Cardiac fibroblast (primary cell): Measurements from ENCODE around the gene TMEM39A.

Experiments used
- DNase-seq, 2 donors: peaks; one replicate each; pipeline versions ENCODE4 v3.0.0 to v3.0.0-alpha.2; 2010; ENCODE audit warnings: low read depth in 2 of 2
- H3K4me3 ChIP-seq, 2 donors: replicated peaks in 1 of 2; 1 replicate in 1 of 2; 2 replicates in 1 of 2; pipeline ENCODE4 v1.5.1; 2011; ENCODE audit warnings: low read depth in 2 of 2, low read length in 2 of 2, mild to moderate bottlenecking in 2 of 2, moderate library complexity in 1 of 2
- TF ChIP-seq, protein P1 (sequence below): IDR thresholded peaks from one replicate; pipeline ENCODE4 v1.5.1; 2011; ENCODE audit warnings: low read depth, mild to moderate bottlenecking, low read length, inconsistent platforms

TMEM39A gene, protein sequence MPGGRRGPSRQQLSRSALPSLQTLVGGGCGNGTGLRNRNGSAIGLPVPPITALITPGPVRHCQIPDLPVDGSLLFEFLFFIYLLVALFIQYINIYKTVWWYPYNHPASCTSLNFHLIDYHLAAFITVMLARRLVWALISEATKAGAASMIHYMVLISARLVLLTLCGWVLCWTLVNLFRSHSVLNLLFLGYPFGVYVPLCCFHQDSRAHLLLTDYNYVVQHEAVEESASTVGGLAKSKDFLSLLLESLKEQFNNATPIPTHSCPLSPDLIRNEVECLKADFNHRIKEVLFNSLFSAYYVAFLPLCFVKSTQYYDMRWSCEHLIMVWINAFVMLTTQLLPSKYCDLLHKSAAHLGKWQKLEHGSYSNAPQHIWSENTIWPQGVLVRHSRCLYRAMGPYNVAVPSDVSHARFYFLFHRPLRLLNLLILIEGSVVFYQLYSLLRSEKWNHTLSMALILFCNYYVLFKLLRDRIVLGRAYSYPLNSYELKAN

DNA sequence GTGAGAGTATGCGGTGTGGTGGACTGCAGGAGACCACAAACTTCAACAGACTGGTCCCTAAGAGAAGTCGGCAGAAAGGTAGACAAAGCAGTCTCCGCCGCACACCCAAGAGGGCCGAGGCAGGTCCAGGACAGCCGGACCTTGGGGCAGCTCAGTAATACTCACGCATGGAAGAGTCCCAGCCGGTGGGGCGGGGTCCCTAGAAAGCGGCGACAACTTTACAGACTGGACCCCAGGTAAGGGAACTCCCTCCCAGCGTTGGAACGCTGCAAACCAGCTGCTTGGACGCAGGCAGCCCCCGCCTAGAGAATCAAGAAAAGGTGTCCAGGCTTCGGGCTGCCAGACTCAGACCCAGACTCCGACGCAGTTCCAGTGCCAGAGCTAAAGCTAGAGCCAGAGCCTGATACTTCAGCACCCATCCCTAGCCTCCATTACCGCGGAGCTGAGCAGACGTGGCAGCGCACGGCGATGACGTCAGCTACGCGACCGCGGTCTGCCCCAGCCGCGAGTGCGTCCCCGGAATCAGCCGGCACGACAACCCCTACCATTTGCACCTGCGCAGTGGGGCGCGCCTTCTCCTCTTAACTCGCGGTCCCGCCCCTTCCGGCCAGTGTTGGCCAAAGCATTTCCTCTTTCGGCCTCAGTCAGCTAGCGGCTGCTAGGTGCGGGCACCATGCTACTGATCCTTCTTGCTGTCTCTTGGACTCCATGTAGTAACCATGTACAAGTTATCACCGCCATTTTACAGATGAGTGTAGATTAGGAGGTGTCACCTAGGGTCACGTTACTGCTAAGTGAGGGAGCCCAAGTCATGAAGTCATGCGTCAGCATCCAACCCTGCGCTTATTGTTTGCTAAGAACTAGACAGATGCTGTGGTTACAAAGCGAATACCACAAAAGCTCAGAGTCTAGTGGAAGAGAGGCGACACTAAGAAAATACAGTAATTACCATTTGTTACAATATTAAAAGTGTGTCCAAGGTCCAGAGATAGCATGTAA, at the start of gene TMEM39A:
Gene TMEM39A, minus strand, starts transcription at position 445 of the 999 bp plus-strand sequence. CDS start 1,541 bp downstream, outside the sequence.
- peak; percentile 98 for DNase-seq
- peak within 1 kb of the TSS; percentile 93 to 98 for H3K4me3 ChIP-seq
- TF ChIP-seq, protein P1, sequence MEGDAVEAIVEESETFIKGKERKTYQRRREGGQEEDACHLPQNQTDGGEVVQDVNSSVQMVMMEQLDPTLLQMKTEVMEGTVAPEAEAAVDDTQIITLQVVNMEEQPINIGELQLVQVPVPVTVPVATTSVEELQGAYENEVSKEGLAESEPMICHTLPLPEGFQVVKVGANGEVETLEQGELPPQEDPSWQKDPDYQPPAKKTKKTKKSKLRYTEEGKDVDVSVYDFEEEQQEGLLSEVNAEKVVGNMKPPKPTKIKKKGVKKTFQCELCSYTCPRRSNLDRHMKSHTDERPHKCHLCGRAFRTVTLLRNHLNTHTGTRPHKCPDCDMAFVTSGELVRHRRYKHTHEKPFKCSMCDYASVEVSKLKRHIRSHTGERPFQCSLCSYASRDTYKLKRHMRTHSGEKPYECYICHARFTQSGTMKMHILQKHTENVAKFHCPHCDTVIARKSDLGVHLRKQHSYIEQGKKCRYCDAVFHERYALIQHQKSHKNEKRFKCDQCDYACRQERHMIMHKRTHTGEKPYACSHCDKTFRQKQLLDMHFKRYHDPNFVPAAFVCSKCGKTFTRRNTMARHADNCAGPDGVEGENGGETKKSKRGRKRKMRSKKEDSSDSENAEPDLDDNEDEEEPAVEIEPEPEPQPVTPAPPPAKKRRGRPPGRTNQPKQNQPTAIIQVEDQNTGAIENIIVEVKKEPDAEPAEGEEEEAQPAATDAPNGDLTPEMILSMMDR = peak; percentile 4

DNA sequence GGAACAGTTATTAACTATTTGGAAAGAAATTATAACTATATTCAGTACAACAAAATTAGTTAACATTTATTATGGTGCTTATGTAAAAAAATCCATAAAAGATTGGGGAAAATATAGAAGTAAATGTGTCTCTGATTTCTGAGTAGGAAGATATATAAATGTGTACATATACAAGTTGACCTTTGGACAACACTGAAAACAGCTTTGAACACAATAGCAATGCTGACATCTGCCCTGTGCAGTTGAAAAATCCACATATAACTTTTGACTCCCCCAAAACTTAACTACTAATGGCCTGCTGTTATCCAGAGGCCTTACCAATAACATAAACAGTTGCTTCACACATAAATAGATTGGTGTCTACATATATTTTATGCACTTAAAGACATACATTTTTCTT, 47.3 kb upstream of the TMEM39A start:
- DNase-seq = no peak
- H3K4me3 ChIP-seq = no peak overlapping the region
- TF ChIP-seq, protein P1 = no peak

DNA sequence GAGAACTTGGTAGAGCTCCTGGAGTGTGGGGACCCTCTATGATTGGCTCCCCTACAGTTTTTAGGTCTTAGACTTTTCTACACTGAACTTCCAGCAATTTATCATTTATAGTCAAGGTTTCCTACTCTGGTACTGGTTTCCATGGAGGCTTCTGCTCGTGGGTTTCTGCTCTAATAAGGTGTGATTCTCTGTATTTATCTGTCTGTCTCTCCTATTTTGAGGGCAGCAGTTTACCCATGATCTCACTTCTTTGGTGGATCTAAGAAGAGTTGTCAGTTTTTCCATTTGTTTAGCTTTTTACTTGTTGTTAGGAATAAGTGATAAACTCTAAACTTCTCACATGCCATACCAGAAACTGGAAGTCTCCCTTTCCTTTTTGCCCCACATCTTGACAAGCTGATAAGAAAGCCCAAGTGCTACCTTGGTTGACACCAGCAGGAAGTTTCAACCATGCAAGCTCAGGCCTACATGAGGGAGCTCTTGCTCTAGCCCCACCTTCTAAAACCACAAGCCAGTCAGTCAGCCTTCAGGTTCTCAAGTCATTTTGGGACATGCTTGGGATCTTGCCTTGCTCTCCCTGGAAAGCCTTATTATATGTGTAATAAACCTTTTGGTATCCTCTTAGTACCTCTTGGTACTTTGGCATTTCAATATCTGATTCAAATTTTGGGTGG, 44.9 kb upstream of the TMEM39A start:
- DNase-seq = no peak

DNA sequence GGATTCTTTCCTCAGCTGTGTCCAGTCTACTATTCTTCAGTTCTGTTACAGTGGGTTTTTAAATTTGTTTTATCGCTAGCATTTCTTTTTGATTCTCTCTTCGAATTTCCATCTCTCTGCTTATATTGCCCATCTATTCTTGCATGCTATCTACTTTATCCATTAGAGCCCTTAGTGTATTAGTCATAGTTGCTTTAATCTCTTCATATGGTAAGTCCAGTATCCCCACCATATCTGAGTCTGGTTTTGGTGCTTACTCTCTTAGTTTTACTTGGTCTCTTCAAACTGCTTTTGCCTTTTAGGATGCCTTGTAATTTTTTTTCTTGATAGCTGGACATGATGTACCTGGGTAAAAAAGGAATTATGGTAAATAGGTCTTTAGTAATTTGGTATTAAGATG, 44.0 kb upstream of the TMEM39A start:
- H3K4me3 ChIP-seq = no peak overlapping the region
- TF ChIP-seq, protein P1 = no peak
- DNase-seq = no peak

More for the DNA sequence above, 44.9 kb upstream of the TMEM39A start:
- H3K4me3 ChIP-seq = no peak overlapping the region
- TF ChIP-seq, protein P1 = no peak

DNA sequence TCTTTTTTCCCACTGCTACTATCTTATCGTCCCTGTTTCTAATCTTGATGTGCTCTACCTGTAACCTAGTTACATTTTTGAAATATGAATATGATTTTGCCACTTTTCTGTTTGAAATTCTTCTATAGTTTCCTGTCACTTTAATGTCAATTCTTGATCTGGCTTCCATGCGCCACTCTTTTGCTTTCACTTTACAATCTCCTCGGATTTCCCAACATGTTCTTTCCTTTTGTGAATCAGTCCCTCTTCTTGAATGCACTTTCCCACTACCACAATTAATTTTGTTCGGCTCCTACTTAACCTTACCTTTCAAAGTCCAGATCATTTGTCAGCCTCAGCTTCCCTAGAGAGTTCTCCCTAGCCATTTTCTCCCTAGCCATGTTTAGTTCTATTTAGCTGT, 43.2 kb upstream of the TMEM39A start:
- TF ChIP-seq, protein P1 = no peak
- no peak overlapping the region for H3K4me3 ChIP-seq
- DNase-seq = no peak

DNA sequence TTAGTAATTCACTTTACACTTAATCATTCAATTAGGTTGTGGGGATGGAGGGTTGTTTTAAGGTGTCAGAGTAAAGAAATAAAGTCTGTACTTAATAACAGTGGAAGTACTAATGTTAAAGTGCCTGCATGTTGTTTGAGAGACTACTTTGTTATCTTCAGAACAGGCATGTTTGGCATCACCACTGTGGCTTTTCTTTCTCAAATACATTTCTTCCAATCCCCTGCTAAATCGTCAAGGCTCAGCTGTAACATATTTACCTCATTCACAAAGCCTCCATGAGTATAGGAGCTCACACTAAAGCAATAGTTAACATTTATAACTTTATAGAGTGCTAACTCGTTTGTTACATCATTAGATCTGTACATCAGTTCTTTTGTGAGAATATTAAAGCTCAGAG, 37.5 kb upstream of the TMEM39A start:
- peak in 1 of 2 donors; percentile 21 for DNase-seq
- no peak overlapping the region for H3K4me3 ChIP-seq
- TF ChIP-seq, protein P1 = no peak
